HCT116 (cell line): ENCODE data around the gene SNRNP27.
A peak's percentile ranks its signal among the peaks of the same experiment; 100 is the strongest.
"Not testable (repeated sequence)": the region's sequence is repeated elsewhere in the genome, so short reads cannot be mapped to it uniquely, and the experiment has no call there.

Experiments used
- EZH2 ChIP-seq: fragments of 200-600 bp; sonication (generic); IDR thresholded peaks from 2 replicates; pipeline ENCODE4 v1.6.1; 2017; ENCODE audit warnings: antibody characterized with exemption, mixed run types
- EZH2phosphoT487 ChIP-seq: fragments of 200-600 bp; IDR thresholded peaks from 2 replicates; pipeline ENCODE4 v1.6.1; 2018; ENCODE audit warnings: antibody characterized with exemption, borderline replicate concordance
- MAX ChIP-seq: IDR thresholded peaks from 2 replicates; pipeline ENCODE4 v1.6.1; 2012
- POLR2A ChIP-seq: IDR thresholded peaks from 2 replicates; pipeline ENCODE4 v1.7.0; 2011; ENCODE audit warnings: borderline replicate concordance; ENCODE audit not compliant: insufficient read depth, insufficient read length; ENCODE audit errors: extremely low read depth
- POLR2AphosphoS5 ChIP-seq: IDR thresholded peaks from 2 replicates; pipeline ENCODE4 v1.6.1; 2011; ENCODE audit warnings: mild to moderate bottlenecking, low read depth, low read length, moderate library complexity
- RAD21 ChIP-seq: IDR thresholded peaks from 2 replicates; pipeline ENCODE4 v1.6.1; 2012; ENCODE audit warnings: low read depth, mild to moderate bottlenecking
- SIN3A ChIP-seq: IDR thresholded peaks from 2 replicates; pipeline ENCODE4 v1.6.1; 2012; ENCODE audit warnings: low read depth
- TCF7L2 ChIP-seq: IDR thresholded peaks from 2 replicates; pipeline ENCODE4 v1.7.0; 2011; ENCODE audit warnings: borderline replicate concordance, inconsistent platforms; ENCODE audit not compliant: insufficient read depth, insufficient read length; ENCODE audit errors: extremely low read depth
- YY1 ChIP-seq: IDR thresholded peaks from 2 replicates; pipeline ENCODE4 v1.6.1; 2011; ENCODE audit warnings: low read length, low read depth, moderate library complexity, mild to moderate bottlenecking; ENCODE audit not compliant: insufficient replicate concordance; ENCODE audit errors: extremely low read depth
- TF ChIP-seq, protein P1 (sequence below), 3 experiments: fragments of 200-600 bp in 1 of 3; sonication (generic) in 1 of 3; IDR thresholded peaks in 2 of 3; conservative IDR thresholded peaks in 1 of 3; 2 replicates each; pipeline ENCODE4 v1.5.1; 2012 to 2017; ENCODE audit warnings: low read depth in 2 of 3, low read length in 2 of 3, antibody characterized with exemption in 1 of 3, borderline replicate concordance in 1 of 3, control low read depth in 1 of 3, mild to moderate bottlenecking in 1 of 3, mixed read lengths in 1 of 3, mixed run types in 1 of 3, moderate library complexity in 1 of 3; ENCODE audit not compliant: insufficient read depth in 1 of 3
- TF ChIP-seq, protein P2 (sequence below): IDR thresholded peaks from 2 replicates; pipeline ENCODE4 v1.6.1; 2012; ENCODE audit warnings: low read depth

DNA sequence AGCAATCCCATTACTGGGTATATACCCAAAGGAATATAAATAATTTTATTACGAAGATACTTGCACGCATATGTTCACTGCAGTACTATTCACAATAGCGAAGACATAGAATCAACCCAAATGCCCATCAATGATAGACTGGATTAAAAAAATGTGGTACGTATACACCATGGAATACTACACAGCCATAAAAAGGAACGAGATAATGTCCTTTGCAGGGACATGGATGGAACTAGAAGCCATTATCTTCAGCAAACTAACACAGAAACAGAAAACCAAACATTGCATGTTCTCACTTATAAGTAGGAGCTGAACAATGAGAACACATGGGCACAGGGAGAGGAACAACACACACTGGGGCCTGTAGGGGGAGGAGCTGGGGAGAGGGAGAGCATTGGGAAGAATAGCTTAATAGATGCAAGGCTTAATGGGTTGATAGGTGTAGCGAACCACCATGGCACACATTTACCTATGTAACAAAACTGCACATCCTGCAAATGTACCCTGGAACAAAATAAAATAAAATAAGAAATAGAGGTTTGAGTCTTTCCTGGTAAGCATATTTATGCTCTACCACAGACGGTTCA, 825 bp upstream of the SNRNP27 start:
- not testable (repeated sequence) for TF ChIP-seq MAX, TCF7L2, POLR2A, EZH2, EZH2phosphoT487, POLR2AphosphoS5, YY1, SIN3A, RAD21
- TF ChIP-seq, protein P1, sequence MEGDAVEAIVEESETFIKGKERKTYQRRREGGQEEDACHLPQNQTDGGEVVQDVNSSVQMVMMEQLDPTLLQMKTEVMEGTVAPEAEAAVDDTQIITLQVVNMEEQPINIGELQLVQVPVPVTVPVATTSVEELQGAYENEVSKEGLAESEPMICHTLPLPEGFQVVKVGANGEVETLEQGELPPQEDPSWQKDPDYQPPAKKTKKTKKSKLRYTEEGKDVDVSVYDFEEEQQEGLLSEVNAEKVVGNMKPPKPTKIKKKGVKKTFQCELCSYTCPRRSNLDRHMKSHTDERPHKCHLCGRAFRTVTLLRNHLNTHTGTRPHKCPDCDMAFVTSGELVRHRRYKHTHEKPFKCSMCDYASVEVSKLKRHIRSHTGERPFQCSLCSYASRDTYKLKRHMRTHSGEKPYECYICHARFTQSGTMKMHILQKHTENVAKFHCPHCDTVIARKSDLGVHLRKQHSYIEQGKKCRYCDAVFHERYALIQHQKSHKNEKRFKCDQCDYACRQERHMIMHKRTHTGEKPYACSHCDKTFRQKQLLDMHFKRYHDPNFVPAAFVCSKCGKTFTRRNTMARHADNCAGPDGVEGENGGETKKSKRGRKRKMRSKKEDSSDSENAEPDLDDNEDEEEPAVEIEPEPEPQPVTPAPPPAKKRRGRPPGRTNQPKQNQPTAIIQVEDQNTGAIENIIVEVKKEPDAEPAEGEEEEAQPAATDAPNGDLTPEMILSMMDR (IDR thresholded peaks at IDR 0.05 in 2 of 3, conservative IDR thresholded peaks at IDR 0.05 in 1 of 3; ENCODE audit: borderline replicate concordance in 1 of 3, insufficient read depth in 1 of 3, low read depth in 2 of 3, low read length in 2 of 3) = peak in 1 of 3 experiments; percentile 18; a peak in 1 of 6 replicates
- TF ChIP-seq, protein P2, sequence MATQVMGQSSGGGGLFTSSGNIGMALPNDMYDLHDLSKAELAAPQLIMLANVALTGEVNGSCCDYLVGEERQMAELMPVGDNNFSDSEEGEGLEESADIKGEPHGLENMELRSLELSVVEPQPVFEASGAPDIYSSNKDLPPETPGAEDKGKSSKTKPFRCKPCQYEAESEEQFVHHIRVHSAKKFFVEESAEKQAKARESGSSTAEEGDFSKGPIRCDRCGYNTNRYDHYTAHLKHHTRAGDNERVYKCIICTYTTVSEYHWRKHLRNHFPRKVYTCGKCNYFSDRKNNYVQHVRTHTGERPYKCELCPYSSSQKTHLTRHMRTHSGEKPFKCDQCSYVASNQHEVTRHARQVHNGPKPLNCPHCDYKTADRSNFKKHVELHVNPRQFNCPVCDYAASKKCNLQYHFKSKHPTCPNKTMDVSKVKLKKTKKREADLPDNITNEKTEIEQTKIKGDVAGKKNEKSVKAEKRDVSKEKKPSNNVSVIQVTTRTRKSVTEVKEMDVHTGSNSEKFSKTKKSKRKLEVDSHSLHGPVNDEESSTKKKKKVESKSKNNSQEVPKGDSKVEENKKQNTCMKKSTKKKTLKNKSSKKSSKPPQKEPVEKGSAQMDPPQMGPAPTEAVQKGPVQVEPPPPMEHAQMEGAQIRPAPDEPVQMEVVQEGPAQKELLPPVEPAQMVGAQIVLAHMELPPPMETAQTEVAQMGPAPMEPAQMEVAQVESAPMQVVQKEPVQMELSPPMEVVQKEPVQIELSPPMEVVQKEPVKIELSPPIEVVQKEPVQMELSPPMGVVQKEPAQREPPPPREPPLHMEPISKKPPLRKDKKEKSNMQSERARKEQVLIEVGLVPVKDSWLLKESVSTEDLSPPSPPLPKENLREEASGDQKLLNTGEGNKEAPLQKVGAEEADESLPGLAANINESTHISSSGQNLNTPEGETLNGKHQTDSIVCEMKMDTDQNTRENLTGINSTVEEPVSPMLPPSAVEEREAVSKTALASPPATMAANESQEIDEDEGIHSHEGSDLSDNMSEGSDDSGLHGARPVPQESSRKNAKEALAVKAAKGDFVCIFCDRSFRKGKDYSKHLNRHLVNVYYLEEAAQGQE = not testable (repeated sequence)
